Hippocampal formation (tissue), 2 donors: ENCODE results near the gene CEP350.

ENCODE experiments used
- DNase-seq, 2 donors: peaks; one replicate each; lab custom pipeline; 2025; lab: John Stamatoyannopoulos, UW

CEP350 gene, protein sequence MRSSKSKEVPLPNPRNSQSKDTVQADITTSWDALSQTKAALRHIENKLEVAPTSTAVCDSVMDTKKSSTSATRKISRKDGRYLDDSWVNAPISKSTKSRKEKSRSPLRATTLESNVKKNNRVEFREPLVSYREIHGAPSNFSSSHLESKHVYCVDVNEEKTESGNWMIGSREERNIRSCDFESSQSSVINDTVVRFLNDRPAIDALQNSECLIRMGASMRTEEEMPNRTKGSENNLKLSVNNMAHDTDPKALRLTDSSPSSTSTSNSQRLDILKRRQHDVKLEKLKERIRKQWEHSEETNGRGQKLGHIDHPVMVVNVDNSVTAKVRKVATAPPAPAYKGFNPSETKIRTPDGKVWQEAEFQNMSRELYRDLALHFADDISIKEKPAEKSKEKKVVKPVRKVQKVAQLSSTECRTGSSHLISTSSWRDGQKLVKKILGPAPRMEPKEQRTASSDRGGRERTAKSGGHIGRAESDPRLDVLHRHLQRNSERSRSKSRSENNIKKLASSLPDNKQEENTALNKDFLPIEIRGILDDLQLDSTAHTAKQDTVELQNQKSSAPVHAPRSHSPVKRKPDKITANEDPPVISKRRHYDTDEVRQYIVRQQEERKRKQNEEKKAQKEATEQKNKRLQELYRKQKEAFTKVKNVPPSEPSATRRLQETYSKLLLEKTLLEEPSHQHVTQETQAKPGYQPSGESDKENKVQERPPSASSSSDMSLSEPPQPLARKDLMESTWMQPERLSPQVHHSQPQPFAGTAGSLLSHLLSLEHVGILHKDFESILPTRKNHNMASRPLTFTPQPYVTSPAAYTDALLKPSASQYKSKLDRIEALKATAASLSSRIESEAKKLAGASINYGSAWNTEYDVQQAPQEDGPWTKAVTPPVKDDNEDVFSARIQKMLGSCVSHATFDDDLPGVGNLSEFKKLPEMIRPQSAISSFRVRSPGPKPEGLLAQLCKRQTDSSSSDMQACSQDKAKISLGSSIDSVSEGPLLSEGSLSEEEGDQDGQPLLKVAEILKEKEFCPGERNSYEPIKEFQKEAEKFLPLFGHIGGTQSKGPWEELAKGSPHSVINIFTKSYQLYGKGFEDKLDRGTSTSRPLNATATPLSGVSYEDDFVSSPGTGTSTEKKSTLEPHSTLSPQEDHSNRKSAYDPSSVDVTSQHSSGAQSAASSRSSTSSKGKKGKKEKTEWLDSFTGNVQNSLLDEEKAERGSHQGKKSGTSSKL (N-terminal part only)

GRCh38 chr1:179954493-179955286 lies at the start of gene CEP350:
CEP350 (plus strand) TSS chr1:179954810; CDS start chr1:179986182, 31,372 bp downstream.
- peak; percentile 95 to 98 for DNase-seq

GRCh38 chr1:179910934-179911333 lies 43.7 kb upstream of the CEP350 start:
- no peak for DNase-seq

DNA sequence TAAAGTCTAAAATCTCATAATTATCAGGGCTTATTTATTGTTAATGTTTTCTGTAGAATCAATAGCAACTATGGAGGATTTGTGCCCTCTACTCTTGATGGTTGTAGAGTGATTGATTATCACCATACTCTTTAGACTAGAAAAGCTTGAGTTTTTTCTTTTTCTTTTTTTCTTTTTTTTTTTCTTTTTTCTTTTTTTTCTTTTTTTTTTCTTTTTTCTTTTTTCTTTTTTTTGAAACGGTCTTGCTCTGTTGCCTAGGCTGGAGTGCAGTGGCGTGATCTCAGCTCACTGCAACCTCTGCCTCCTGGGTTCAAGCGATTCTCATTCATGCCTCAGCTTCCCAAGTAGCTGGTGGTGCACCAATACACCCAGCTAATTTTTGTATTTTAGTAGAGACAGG lies 42.8 kb upstream of the CEP350 start:
- DNase-seq: no peak

DNA sequence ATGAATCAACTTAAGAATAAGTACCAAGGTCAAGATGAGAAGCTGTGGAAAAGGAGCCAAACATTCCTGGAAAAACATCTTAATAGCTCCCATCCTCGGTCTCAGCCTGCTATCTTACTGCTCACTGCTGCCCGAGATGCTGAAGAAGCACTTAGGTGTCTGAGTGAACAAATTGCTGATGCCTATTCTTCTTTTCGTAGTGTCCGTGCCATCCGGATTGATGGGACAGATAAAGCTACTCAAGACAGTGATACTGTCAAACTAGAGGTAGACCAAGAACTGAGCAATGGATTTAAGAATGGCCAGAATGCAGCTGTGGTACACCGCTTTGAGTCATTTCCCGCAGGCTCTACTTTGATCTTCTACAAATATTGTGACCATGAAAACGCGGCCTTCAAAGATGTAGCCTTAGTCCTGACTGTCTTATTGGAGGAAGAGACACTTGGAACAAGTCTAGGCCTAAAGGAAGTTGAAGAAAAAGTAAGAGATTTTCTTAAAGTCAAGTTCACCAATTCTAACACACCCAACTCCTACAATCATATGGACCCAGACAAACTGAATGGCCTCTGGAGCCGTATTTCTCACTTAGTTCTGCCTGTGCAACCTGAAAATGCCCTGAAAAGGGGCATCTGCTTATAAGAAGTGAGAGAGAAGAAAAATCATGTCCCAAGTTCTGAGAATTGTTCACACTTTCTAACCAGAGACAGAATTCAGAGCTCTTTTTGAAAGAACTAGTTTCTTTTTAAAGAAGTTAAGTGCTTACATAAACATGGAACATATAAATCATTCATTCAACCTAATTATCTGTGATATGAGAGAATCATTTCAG lies 36.8 kb upstream of the CEP350 start:
- no peak for DNase-seq

GRCh38 chr1:179921472-179921871 lies 33.1 kb upstream of the CEP350 start:
- no peak for DNase-seq

DNA sequence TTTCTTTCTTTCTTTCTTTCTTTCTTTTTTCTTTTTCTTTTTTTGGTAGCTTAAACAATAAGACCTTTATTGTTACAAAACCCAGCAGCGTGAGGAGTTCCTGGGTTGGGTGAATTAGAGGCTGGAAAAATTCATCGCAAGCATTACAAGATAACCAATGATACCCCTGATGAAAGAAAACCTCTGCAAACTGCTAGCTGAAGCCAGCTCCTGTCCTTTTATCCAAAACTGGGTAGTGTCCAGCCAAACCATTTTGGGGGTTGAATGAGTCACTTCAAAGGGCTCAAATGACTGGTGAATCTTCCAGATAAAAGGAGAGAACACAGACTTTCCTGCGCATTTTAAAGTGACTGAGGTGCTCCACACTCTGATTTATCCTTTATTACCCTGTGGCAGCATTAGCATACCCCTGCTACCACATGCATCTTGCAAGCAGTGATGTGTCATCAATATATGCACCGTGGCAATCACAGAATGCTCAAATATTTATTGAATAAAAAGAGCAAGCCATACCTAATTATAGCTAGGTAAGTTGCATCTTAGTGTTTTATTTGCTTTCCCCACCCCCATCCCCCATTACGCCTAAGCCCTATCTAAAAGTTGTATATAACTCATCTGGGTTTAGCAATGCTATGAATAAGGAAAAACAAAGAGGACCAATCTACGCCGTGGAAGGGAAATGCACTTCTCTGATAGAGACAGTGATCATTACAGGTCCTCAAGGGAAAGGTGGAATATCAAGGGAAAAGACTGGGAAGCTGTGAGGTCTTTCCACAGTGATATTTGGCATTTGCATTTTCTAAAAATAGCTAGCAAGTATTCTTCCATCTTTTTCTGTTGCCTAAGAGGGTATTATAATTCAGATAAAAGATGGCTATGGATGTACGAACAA lies 32.4 kb upstream of the CEP350 start:
- no peak for DNase-seq

- no peak for DNase-seq
These were observed 31.6 kb upstream of the CEP350 start for GRCh38 chr1:179923029-179923428.

GRCh38 chr1:179924268-179924667 lies 30.3 kb upstream of the CEP350 start:
- no peak for DNase-seq

GRCh38 chr1:179925302-179925701 lies 29.3 kb upstream of the CEP350 start:
- DNase-seq: no peak

- DNase-seq: no peak
These were observed 28.4 kb upstream of the CEP350 start for GRCh38 chr1:179925922-179926849.

- no peak for DNase-seq
These were observed 27.8 kb upstream of the CEP350 start for GRCh38 chr1:179926850-179927205.

DNA sequence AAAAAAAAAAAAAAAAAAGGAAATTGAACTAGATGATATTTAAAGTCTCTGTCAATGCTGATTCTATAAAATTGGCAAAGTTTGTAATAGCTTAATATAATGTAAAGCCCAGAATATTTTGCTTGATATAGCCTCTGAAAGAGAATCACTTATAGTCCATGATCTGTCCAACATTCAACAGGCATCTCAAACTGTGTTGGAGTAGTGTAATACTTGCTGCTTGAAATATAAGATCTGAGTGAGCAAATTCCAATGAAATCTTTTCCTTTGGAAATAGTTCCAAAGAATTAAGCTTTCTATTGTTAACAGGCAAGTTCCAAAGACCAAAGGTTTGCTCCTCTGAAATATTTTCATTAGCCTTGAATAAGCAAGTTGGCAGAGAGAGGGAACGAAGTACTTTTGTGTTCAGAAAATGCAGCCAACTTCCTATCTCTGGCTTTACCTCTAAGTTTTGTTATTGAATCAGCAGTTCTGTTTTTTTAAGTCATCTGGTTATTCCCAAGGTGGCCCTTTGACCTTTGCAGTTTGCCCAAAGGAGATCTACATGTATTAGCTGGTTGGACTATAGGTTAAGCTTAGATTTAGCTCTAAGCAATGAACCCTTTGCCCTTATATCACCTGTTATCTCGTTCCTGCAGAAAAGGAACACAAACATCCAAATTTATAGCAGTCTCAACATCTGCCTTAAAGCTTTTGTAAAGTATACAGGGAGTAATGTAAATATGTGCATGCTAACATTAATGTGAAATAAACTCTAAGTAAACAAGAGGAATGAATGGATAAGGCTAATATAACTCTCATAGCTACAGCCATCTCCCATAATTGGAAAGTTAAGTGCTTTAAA lies 24.4 kb upstream of the CEP350 start:
- no peak for DNase-seq

GRCh38 chr1:179930867-179931266 lies 23.7 kb upstream of the CEP350 start:
- no peak for DNase-seq

DNA sequence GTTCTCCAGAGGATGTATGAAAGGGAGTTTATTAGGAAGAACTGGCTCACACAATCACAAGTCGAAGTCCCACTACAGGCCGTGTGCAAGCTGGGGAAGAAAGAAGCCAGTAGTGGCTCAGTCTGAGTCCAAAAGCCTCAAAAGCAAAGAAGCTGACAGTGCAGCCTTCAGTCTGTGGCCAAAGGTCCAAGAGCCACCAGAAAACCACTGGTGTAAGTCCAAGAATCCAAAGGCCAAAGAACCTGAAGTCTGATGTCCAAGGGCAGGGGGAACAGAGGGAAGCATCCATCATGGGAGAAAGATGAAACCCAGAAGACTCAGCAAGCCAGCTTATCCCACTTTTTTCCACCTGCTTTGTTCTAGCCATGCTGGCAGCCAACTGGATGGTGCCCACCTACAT lies 21.4 kb upstream of the CEP350 start:
- DNase-seq: no peak

GRCh38 chr1:179935909-179936496 lies 18.6 kb upstream of the CEP350 start:
- DNase-seq: no peak

DNA sequence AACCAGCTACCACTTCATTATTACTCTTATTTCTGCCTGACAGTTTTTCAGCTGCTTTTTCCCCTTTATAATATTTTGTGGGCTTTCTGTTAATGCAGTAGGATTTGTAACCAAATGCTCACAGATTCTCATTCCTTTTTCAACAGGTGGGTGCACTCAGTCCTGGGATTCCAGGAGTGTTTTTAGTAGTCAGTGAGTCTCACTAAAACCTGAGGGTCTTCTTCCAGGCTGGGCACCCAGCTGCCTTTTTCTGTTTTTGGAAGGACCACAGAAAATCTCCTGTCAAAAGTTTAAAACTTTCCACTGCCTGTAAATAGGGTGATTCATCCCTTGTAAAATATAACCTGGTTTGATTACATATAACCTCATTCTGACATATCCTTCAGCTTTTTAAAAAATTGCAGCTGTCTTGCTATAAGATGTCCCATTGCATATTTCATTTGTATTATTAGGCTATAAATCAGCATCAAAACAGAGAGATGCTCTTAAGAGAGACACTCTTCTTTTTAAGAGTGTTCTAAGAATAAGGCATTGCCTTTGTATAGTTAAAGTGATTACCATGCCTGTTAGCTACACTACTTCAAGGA lies 16.8 kb upstream of the CEP350 start:
- no peak for DNase-seq

DNA sequence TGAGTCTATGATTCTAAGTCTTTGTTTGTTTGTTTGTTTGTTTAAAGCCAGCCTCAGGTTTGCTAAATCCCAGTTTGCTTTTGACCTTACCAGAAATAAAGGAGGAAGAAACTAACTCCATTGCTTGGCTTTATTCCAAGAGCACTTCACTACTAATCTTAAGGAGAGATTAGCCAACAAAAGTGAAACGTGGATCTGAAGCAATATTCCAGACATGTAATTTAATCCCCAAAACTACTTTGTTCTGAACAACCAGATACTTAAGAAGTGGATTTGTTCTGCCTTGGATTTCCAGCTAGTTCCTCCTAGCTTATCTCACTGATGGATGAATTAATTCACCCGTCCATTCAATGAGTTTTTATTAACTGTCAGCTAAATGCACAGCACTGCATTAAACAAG lies 15.9 kb upstream of the CEP350 start:
- no peak for DNase-seq
